ENCODE measurements around the gene MAP7.

DNA sequence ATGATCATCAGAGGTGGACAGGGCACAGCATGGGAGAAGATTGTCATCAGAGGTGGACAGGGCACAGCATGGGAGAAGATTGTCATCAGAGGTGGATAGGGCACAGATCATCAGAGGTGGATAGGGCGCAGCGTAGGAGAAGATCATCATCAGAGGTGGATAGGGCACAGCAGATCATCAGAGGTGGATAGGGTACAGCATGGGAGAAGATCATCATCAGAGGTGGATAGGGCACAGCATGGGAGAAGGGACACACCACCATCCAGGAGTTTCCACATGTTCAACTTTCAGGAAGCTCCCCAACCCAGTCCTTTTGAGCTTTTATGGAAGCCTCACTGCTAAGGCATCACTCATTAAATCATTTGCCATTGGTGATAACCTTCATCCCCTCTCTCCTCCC lies 104.1 kb downstream of the MAP7 start:
- TF ChIP-seq, protein P1, sequence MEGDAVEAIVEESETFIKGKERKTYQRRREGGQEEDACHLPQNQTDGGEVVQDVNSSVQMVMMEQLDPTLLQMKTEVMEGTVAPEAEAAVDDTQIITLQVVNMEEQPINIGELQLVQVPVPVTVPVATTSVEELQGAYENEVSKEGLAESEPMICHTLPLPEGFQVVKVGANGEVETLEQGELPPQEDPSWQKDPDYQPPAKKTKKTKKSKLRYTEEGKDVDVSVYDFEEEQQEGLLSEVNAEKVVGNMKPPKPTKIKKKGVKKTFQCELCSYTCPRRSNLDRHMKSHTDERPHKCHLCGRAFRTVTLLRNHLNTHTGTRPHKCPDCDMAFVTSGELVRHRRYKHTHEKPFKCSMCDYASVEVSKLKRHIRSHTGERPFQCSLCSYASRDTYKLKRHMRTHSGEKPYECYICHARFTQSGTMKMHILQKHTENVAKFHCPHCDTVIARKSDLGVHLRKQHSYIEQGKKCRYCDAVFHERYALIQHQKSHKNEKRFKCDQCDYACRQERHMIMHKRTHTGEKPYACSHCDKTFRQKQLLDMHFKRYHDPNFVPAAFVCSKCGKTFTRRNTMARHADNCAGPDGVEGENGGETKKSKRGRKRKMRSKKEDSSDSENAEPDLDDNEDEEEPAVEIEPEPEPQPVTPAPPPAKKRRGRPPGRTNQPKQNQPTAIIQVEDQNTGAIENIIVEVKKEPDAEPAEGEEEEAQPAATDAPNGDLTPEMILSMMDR (IDR thresholded peaks at IDR 0.05), result no peak
- no peak for TF ChIP-seq POLR2A (IDR thresholded peaks at IDR 0.05)

Measured in Peyer's patch (tissue), 4 donors.